Activated CD8-positive, alpha-beta memory T cell treated with anti-CD3 and anti-CD28 coated beads, Interleukin-2, amount 10 ng/mL, durations not matched to agents 7 days and 5 days (primary cell): ENCODE results near the gene MRPS22. TPM values are rescaled to one million over a fixed set of nuclear protein-coding genes. Genes with fewer than 3 reads are reported as not detected.

Source experiments
- ATAC-seq: fragments of 150-1000 bp; cut with Tn5 transposase; one replicate; pipeline ENCODE4 v1.10.0; 2021; ENCODE audit warnings: moderate library complexity
- CTCF ChIA-PET: fragments of 350-600 bp; sonication (Branson Sonifier 250); formaldehyde crosslinking; loops from one replicate; lab custom pipeline; 2021; ENCODE audit warnings: antibody characterized with exemption; lab: Charles Lee
- DNase-seq: peaks from one replicate; pipeline ENCODE4 v3.0.0-alpha.2; 2020
- H3K27ac Mint-ChIP-seq: one replicate; pipeline ENCODE4 v1.8.0; 2021; ENCODE audit warnings: mild to moderate bottlenecking, mixed read lengths
- H3K27me3 Mint-ChIP-seq: one replicate; pipeline ENCODE4 v1.8.0; 2021; ENCODE audit warnings: mixed read lengths
- H3K36me3 Mint-ChIP-seq: one replicate; pipeline ENCODE4 v1.8.0; 2021; ENCODE audit warnings: mild to moderate bottlenecking, mixed read lengths
- H3K4me1 Mint-ChIP-seq: one replicate; pipeline ENCODE4 v1.8.0; 2021; ENCODE audit warnings: mixed read lengths
- H3K4me3 Mint-ChIP-seq: one replicate; pipeline ENCODE4 v1.8.0; 2021; ENCODE audit warnings: mild to moderate bottlenecking, moderate library complexity, mixed read lengths
- H3K9me3 Mint-ChIP-seq: one replicate; pipeline ENCODE4 v1.8.0; 2022; ENCODE audit warnings: low read depth, mixed read lengths
- total RNA-seq, 2 experiments: library from RNA; stranded (reverse); gene quantifications; one replicate each; pipeline ENCODE4 v1.2.3, GENCODE V29; 2021

MRPS22 gene
- total RNA-seq, 2 experiments from 2014 or later: 36.1 to 41.2 TPM

DNA sequence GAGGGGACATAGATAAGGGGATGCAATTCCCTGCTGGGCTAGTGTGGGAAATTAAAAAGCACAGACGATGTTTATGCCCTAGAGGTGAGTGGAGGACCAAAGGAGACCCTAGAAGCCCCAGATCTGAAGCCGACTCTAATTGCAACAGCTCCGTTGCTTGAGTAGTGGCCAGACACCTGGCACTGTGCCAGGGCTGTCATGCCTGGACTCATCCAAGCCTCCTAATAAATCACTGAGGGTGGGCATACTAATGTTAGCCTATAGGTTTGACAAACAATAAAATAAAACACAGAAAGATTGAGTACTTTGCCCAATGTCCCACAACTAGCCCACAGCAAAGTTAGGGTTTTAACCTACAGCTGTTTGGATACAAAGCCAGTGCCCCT is 25.4 kb upstream of the MRPS22 start:
- Mint-ChIP-seq H3K27ac (no peak overlapping the region), H3K36me3 (no peaks in the 10 kb centered on the region), H3K9me3 (no peaks in the 10 kb centered on the region), H3K27me3 (peaks cover 16% of the 10 kb centered on the region), H3K4me3 (no peak overlapping the region), H3K4me1 (no peaks in the 10 kb centered on the region)
- ATAC-seq (no peak), DNase-seq (no peak)
- CTCF ChIA-PET: interaction anchor here (1.8 to 2.8 kb wide), 2 partner anchors 10 to 11 kb away, joined by 6 to 11 read pairs; no protein-coding TSS in a partner anchor

DNA sequence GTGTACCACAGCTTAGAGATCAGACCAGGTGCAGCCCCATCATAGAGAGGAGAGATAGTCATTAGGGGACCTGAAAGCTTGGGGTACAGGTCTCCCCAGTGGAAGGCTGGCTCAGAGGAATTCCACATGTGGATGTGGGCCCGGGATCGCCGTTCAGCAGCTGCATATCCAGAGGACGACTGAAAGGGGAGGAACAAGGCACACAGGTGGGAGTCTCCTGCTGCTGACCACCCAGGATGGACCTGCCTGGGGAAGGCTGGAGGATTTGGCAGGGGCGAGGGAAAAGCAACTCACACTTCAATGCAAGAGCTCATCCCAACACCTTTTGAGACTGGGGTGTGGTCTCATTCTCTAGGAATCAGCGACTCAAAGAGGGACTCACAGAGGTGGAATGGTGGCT is 25.0 kb upstream of the MRPS22 start:
- H3K27ac Mint-ChIP-seq: no peak overlapping the region
- H3K27me3 Mint-ChIP-seq: peaks cover 14% of the 10 kb centered on the region
- no peak for DNase-seq
- H3K4me3 Mint-ChIP-seq: no peak overlapping the region
- H3K9me3 Mint-ChIP-seq: no peaks in the 10 kb centered on the region
- CTCF ChIA-PET: interaction anchor here (1.8 kb wide), 1 partner anchor 10 kb away, joined by 6 read pairs; no protein-coding TSS in a partner anchor
- H3K36me3 Mint-ChIP-seq: no peaks in the 10 kb centered on the region
- ATAC-seq: no peak
- H3K4me1 Mint-ChIP-seq: no peaks in the 10 kb centered on the region

DNA sequence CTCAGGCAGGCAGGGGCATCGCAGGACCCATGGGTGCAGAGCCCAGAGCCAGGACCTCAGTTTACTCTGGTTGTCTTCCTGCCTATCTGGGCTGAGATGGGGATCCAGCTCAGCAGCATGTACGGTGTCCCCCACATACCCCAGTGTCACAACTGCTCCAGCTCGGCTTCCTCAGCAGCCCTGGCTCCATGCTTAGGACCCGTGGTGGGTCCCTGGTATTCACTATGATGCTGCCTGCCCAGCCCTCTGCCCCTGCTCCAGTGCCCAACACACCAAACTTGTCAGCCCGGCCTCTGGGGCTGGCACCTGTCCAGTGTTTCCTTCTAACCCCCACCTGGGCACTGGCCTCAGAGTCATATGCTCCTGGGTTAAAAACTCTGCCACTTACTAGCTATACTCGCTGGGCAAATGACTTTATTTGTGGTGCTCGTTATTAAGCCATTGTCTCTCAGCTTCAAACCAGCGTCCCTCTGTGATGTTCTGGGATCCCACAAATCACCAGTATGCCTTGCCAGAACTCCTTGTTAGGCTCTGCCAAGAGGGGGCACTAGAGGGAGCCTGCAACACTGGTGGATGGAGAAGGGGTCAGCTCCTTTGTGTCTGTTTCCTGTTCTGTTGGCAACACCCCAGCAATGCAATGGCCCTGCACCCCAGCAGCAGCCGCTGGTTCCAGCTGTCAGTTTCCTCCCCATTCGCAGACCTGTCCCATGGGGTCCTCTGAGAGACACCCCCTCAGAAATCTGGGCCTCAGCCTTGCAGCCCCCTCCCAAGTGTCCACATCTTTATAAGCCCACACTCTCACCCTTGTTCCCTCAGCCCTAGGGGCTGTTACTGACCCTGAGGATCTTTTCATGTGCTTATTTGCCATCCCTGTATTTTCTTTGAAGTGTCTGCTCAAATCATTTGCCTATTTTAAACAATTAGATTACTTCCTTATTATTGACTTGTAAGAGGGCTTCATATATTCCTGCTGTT is 24.1 kb upstream of the MRPS22 start:
- CTCF ChIA-PET: interaction anchor here (1.8 to 1.9 kb wide), 2 partner anchors 9 to 208 kb away, joined by 6 to 7 read pairs; no protein-coding TSS in a partner anchor
- no peaks in the 10 kb centered on the region for H3K4me1 Mint-ChIP-seq
- no peak overlapping the region for H3K4me3 Mint-ChIP-seq
- H3K36me3 Mint-ChIP-seq: no peaks in the 10 kb centered on the region
- H3K9me3 Mint-ChIP-seq: no peaks in the 10 kb centered on the region
- no peak for DNase-seq
- peaks cover 13% of the 10 kb centered on the region for H3K27me3 Mint-ChIP-seq
- no peak overlapping the region for H3K27ac Mint-ChIP-seq
- ATAC-seq: no peak

DNA sequence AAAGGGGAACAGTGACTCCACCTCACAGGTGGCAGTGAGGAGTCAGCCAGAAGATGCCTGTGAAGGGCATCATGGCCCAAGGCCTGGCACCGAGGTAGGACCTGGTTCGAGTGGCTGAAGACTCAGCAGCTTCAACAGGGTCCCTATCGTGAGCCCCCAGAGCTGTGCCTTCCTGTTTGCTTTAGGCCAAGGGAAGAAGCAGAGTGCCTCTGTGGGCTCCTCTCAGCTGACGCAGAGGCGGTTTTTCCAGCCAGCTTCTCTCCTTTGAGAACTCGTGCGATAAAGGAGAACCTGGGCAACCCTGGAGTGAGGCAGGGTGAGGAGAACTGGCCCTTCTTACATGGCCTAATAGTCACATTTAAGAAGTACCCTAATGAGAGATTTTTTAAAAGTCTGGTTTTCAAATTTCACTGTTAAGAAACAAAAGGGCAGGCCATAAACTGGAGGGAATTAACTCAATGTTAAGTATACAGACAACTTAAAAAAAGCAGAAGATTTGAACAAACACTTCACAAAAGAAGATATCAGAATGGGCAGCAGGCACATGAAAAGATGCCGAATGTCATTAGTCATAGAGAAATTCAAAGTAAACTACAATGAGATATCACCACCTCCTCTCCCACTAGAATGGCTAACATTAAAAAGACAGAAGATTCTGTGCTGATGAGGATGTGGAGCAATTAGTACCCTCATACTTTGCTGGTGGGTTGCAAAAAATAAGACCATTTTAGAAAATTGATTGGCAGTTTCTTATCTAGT is 23.1 kb upstream of the MRPS22 start:
- CTCF ChIA-PET: interaction anchor here (1.9 kb wide), 1 partner anchor 209 kb away, joined by 7 read pairs; no protein-coding TSS in a partner anchor
- no peak for DNase-seq
- Mint-ChIP-seq H3K9me3 (no peaks in the 10 kb centered on the region), H3K36me3 (no peaks in the 10 kb centered on the region), H3K27ac (no peak overlapping the region), H3K4me3 (no peak overlapping the region), H3K27me3 (peaks cover 12% of the 10 kb centered on the region), H3K4me1 (no peaks in the 10 kb centered on the region)
- no peak for ATAC-seq

DNA sequence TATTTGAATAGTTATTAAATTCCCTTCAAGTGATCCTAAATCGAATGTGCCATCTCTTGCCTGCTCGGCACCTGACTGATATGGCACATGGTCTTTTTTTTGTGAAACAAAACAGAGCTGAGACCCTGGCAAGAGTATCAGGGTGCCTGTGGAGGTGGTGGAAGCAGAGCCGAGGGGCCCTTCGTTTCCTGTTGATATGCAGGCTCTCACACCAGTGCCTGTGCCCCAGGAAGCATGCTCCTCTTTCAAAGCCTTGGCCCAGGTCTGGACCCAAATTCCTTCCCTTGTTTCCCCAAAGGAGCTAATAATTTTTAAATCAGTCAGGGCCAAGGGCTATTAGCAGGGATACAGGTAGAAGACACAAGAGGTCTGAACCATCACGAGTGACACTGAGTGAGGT is 21.5 kb upstream of the MRPS22 start:
- Mint-ChIP-seq H3K4me1 (no peaks in the 10 kb centered on the region), H3K27me3 (peaks cover 10% of the 10 kb centered on the region), H3K27ac (no peak overlapping the region), H3K9me3 (no peaks in the 10 kb centered on the region), H3K36me3 (no peaks in the 10 kb centered on the region), H3K4me3 (no peak overlapping the region)
- ATAC-seq (no peak), DNase-seq (no peak)
- CTCF ChIA-PET: interaction anchor here (0.6 kb wide), 1 partner anchor 192 kb away, joined by 3 read pairs; no protein-coding TSS in a partner anchor

DNA sequence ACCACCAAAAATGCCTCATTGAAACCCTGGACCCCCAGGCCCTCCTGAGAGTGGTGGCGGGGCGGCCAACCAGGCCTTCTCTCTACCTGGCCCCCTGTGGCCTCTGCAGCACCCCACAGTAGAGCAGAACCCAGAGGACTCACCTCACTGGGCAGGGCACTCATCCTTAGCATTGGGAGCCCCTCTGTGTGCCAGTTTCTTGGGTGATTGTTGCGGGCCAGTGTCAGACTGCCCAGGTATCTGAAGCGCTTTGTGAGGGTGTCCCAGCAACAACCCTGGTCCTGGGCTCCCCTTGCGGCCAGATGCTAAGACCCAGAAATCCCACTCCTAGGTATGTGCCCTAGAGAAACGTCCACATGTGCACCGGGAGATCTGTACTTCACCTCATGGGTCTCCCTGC is 20.7 kb upstream of the MRPS22 start:
- Mint-ChIP-seq H3K4me1 (peaks cover 4% of the 10 kb centered on the region), H3K27me3 (peaks cover 11% of the 10 kb centered on the region), H3K9me3 (no peaks in the 10 kb centered on the region), H3K36me3 (no peaks in the 10 kb centered on the region), H3K27ac (no peak overlapping the region), H3K4me3 (no peak overlapping the region)
- CTCF ChIA-PET: no interaction called here
- ATAC-seq (no peak), DNase-seq (no peak)

DNA sequence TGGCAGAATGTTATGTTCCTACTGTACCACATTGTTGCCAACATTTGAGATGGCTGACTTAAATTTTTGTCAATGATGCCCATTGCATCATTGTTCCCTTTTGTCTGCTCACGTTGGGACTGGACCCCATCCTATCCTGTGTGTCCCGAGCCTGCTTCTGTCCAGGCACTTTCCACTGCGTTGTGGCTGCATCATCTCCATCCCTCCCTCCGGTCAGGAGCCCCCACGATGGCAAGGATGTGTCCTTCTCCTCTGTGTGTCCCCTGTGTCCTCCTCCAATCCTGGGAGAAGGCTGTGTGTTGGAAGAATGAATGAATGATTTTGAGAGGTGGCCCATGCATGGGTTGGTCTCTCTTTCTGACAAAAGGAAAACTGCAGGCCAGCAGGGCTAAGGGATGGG is 19.4 kb upstream of the MRPS22 start:
- CTCF ChIA-PET: interaction anchor here (1.1 kb wide), 1 partner anchor 11 kb away, joined by 3 read pairs; no protein-coding TSS in a partner anchor
- ATAC-seq: no peak

DNA sequence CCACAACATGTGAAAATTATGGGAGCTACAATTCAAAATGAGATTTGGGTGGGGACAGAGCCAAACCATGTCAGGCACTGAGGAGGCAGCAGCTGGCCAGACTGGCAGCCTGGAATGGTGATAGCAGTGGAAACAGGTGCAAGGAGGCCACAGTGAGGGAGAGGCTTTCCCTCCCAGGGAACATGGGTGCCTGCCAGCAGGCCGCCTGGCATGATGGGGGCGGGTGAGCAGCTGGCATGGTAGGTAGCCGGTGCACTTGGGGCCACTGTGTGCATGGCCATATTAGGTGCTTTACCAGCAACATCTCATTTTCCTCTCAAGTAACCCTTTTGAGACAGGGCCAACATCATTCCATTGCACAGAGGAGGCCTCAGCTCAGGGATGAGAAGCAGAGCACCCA is 18.3 kb upstream of the MRPS22 start:
- Mint-ChIP-seq H3K4me3 (no peak overlapping the region), H3K9me3 (no peaks in the 10 kb centered on the region), H3K27ac (no peak overlapping the region), H3K27me3 (peaks cover 18% of the 10 kb centered on the region), H3K36me3 (no peaks in the 10 kb centered on the region), H3K4me1 (peaks cover 15% of the 10 kb centered on the region)
- CTCF ChIA-PET: interaction anchor here (1.1 to 1.9 kb wide), 3 partner anchors 12 to 214 kb away, joined by 3 to 10 read pairs (median 3); no protein-coding TSS in a partner anchor
- DNase-seq (no peak), ATAC-seq (no peak)

More for the DNA sequence above, 19.4 kb upstream of the MRPS22 start:
- Mint-ChIP-seq H3K4me1 (peaks cover 13% of the 10 kb centered on the region), H3K27me3 (peaks cover 11% of the 10 kb centered on the region), H3K4me3 (no peak overlapping the region), H3K27ac (no peak overlapping the region), H3K36me3 (no peaks in the 10 kb centered on the region), H3K9me3 (no peaks in the 10 kb centered on the region)
- DNase-seq: no peak

DNA sequence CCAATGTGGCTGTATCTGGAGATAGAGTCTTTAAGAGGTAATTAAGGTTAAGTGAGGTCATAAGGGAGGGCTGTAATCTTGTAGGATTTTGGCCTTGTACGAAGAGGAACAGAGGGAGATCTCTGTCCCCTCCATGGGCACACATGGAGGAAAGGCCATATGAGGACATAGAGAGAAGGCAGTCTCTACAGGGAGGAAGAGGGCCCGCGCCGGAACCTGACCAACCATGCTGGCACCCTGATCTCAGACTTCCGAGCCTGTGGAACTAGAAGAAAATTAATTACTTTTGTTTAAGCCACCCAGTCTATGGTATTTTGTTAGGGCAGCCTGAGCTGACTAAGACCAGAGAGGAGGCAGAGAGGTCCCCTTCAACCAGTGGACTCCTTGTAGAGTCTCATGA is 17.7 kb upstream of the MRPS22 start:
- no peak overlapping the region for H3K27ac Mint-ChIP-seq

DNA sequence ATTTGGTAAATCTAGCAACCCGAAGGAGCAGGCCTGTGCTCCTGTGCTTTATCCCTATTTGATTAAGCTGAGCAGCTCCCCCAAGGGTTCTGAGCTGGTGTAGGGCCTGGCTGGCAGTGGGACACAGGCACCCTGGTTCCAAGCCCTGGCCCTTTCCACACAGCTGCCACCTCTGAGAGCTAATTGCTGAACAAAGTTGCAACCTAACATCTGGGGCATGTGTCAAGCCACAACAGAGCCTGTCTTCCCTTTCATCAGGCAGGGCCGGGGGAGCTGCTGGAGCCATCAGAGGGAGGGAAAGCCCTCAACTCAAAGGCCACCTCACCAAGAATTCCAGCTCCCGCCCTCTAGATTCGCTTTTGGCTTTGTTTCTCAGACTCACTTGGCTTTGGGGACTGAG is 17.1 kb upstream of the MRPS22 start:
- no peaks in the 10 kb centered on the region for H3K9me3 Mint-ChIP-seq
- DNase-seq: peak; percentile 29
- no peak overlapping the region for H3K4me3 Mint-ChIP-seq
- H3K27ac Mint-ChIP-seq: no peak overlapping the region
- H3K27me3 Mint-ChIP-seq: peaks cover 18% of the 10 kb centered on the region
- CTCF ChIA-PET: interaction anchor here (1.9 kb wide), 1 partner anchor 215 kb away, joined by 10 read pairs; no protein-coding TSS in a partner anchor
- no peak for ATAC-seq
- no peaks in the 10 kb centered on the region for H3K36me3 Mint-ChIP-seq
- H3K4me1 Mint-ChIP-seq: peaks cover 15% of the 10 kb centered on the region

More for the DNA sequence above, 17.7 kb upstream of the MRPS22 start:
- Mint-ChIP-seq H3K4me1 (peaks cover 15% of the 10 kb centered on the region), H3K27me3 (peaks cover 20% of the 10 kb centered on the region), H3K9me3 (no peaks in the 10 kb centered on the region), H3K4me3 (no peak overlapping the region), H3K36me3 (no peaks in the 10 kb centered on the region)
- CTCF ChIA-PET: interaction anchor here (1.2 to 1.9 kb wide), 2 partner anchors 15 to 214 kb away, joined by 3 to 10 read pairs; no protein-coding TSS in a partner anchor
- no peak for ATAC-seq
- peak; percentile 5 for DNase-seq

DNA sequence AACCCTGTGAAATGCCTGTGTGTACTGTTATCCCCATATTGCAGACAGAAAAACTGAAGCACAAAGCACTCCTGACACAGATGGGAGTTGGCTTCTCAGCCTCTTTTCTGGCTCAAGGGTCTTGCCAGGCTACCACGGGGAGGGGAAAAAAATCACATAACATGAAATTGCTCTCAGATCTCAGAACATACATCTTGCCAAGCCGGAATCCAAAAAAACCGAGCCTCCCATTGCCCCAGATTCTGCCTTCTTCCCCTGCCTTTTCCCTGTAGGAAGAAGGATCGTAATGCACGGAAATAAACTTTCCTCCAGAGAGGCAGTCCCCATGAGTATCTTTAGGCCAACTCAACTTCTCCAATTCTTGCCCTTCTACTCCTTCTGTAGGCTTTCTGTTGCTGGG is 16.6 kb upstream of the MRPS22 start:
- no peaks in the 10 kb centered on the region for H3K9me3 Mint-ChIP-seq
- H3K27ac Mint-ChIP-seq: no peak overlapping the region
- CTCF ChIA-PET: interaction anchor here (1.9 to 4.4 kb wide), 2 partner anchors 215 to 216 kb away, joined by 10 to 44 read pairs; no protein-coding TSS in a partner anchor
- DNase-seq: no peak
- no peak overlapping the region for H3K4me3 Mint-ChIP-seq
- H3K27me3 Mint-ChIP-seq: peaks cover 23% of the 10 kb centered on the region
- no peaks in the 10 kb centered on the region for H3K36me3 Mint-ChIP-seq
- ATAC-seq: no peak
- H3K4me1 Mint-ChIP-seq: peaks cover 15% of the 10 kb centered on the region

DNA sequence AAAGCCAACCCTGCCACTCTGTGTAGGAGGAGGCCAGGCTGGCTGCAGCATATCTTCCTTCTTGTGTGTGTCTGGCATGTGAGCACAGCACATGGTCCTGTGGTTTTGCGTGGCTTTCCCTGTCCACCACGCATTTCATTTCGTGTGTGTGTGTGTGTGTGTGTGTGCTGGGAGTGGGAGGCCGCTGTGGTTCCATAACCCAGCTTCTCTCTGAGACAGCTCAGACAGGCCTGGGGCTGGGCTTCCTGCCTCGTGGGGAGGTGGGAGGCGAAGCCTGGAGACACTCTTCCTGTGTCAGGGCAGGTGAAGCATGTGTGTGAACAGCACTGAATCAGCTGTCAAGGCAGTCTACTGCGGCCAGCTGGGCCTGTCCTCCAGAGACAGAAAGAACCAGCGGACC is 16.0 kb upstream of the MRPS22 start:
- H3K9me3 Mint-ChIP-seq: no peaks in the 10 kb centered on the region
- no peak overlapping the region for H3K4me3 Mint-ChIP-seq
- H3K36me3 Mint-ChIP-seq: no peaks in the 10 kb centered on the region
- ATAC-seq (no peak), DNase-seq (peak; percentile 37)
- H3K27me3 Mint-ChIP-seq: peaks cover 29% of the 10 kb centered on the region
- CTCF ChIA-PET: interaction anchor here (2.0 to 4.4 kb wide), 2 partner anchors 217 to 392 kb away, joined by 14 to 44 read pairs; no protein-coding TSS in a partner anchor
- no peak overlapping the region for H3K27ac Mint-ChIP-seq
- peaks cover 15% of the 10 kb centered on the region for H3K4me1 Mint-ChIP-seq

DNA sequence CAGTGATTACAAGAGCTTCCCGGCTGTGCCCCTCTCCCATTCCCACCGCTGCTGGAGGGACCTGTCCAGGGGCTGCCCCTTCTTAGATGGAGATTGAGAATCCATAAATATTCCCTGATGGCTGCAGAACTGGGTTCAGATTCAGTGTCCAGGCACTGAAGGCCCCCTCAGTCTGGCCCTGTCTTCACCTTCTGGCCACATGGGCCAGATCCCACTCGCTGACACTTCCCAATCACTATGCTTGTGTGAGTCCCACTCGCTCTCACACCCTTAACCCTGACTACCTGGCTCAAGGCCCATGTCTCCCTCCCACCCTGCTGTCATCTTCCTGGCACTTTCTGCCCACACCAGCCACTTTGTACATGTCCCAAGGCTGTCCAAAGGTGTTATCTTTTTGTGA is 15.5 kb upstream of the MRPS22 start:
- Mint-ChIP-seq H3K9me3 (no peaks in the 10 kb centered on the region), H3K36me3 (no peaks in the 10 kb centered on the region), H3K4me1 (peaks cover 15% of the 10 kb centered on the region), H3K27me3 (peaks cover 32% of the 10 kb centered on the region), H3K27ac (no peak overlapping the region), H3K4me3 (no peak overlapping the region)
- no peak for ATAC-seq
- CTCF ChIA-PET: interaction anchor here (0.9 to 4.4 kb wide), 13 partner anchors 9 to 413 kb away, joined by 3 to 44 read pairs (median 5); no protein-coding TSS in a partner anchor
- no peak for DNase-seq
